H9 (cell line): ENCODE results near the gene TUBGCP6. TPM values are rescaled to one million over a fixed set of nuclear protein-coding genes. Genes with fewer than 3 reads are reported as not detected.

ENCODE experiments used
- DNase-seq: peaks from one replicate; pipeline ENCODE4 v3.0.0-alpha.2; 2017
- H2AFZ ChIP-seq: one replicate; pipeline ENCODE4 v1.6.1; 2013; ENCODE audit warnings: mild to moderate bottlenecking, low read length, control low read depth, moderate library complexity
- H2AK5ac ChIP-seq: 2 replicates; pipeline ENCODE4 v1.6.1; 2013; ENCODE audit warnings: low read length, control low read depth, mixed read lengths; ENCODE audit not compliant: insufficient read length
- H2BK120ac ChIP-seq: one replicate; pipeline ENCODE4 v1.6.1; 2013; ENCODE audit warnings: low read depth, mild to moderate bottlenecking, low read length, control low read depth, inconsistent platforms; ENCODE audit not compliant: poor library complexity, severe bottlenecking
- H2BK12ac ChIP-seq: 2 replicates; pipeline ENCODE4 v1.6.1; 2013; ENCODE audit warnings: low read length, control low read depth, mixed read lengths, low read depth; ENCODE audit not compliant: insufficient read length
- H2BK15ac ChIP-seq: 2 replicates; pipeline ENCODE4 v1.6.1; 2013; ENCODE audit warnings: low read depth, low read length, control low read depth
- H2BK20ac ChIP-seq: one replicate; pipeline ENCODE4 v1.6.1; 2013; ENCODE audit warnings: low read depth, mild to moderate bottlenecking, low read length, control low read depth, inconsistent platforms; ENCODE audit not compliant: poor library complexity, severe bottlenecking
- H2BK5ac ChIP-seq: 2 replicates; pipeline ENCODE4 v1.6.1; 2013; ENCODE audit warnings: low read length, control low read depth, mixed read lengths; ENCODE audit not compliant: insufficient read length
- H3K14ac ChIP-seq: 2 replicates; pipeline ENCODE4 v1.6.1; 2013; ENCODE audit warnings: low read length, control low read depth; ENCODE audit not compliant: insufficient read depth
- H3K18ac ChIP-seq: 2 replicates; pipeline ENCODE4 v1.6.1; 2013; ENCODE audit warnings: low read depth, mild to moderate bottlenecking, mixed read lengths, low read length, control low read depth; ENCODE audit not compliant: insufficient read length
- H3K23ac ChIP-seq: 2 replicates; pipeline ENCODE4 v1.6.1; 2013; ENCODE audit warnings: low read length, control low read depth, mixed read lengths, low read depth; ENCODE audit not compliant: insufficient read length
- H3K23me2 ChIP-seq: 2 replicates; pipeline ENCODE4 v1.6.1; 2013; ENCODE audit warnings: low read depth, mild to moderate bottlenecking, mixed read lengths, low read length, control low read depth; ENCODE audit not compliant: insufficient read length, poor library complexity, severe bottlenecking
- H3K27ac ChIP-seq: 2 replicates; pipeline ENCODE4 v1.5.1; 2013; ENCODE audit warnings: low read length, control low read depth, mixed read lengths, low read depth; ENCODE audit not compliant: insufficient read length
- H3K27me3 ChIP-seq: 2 replicates; pipeline ENCODE4 v1.6.1; 2013; ENCODE audit warnings: low read length, control low read depth, inconsistent platforms; ENCODE audit not compliant: insufficient read depth
- H3K4ac ChIP-seq: 2 replicates; pipeline ENCODE4 v1.6.1; 2013; ENCODE audit warnings: low read depth, mild to moderate bottlenecking, control low read depth, inconsistent platforms, low read length, moderate library complexity
- H3K4me1 ChIP-seq: 2 replicates; pipeline ENCODE4 v1.6.1; 2013; ENCODE audit warnings: low read length, control low read depth, inconsistent platforms; ENCODE audit not compliant: insufficient read depth
- H3K4me2 ChIP-seq: 2 replicates; pipeline ENCODE4 v1.6.1; 2013; ENCODE audit warnings: low read length, control low read depth, mixed read lengths; ENCODE audit not compliant: insufficient read length, insufficient read depth
- H3K56ac ChIP-seq: 2 replicates; pipeline ENCODE4 v1.6.1; 2013; ENCODE audit warnings: low read depth, mild to moderate bottlenecking, mixed read lengths, low read length, control low read depth; ENCODE audit not compliant: insufficient read length
- H3K79me1 ChIP-seq: 2 replicates; pipeline ENCODE4 v1.6.1; 2013; ENCODE audit warnings: low read depth, mild to moderate bottlenecking, moderate library complexity, low read length, control low read depth, inconsistent platforms; ENCODE audit not compliant: insufficient read depth, poor library complexity, severe bottlenecking
- H3K79me2 ChIP-seq: 2 replicates; pipeline ENCODE4 v1.6.1; 2013; ENCODE audit warnings: low read length, control low read depth, inconsistent platforms; ENCODE audit not compliant: insufficient read depth
- H3K9ac ChIP-seq: 2 replicates; pipeline ENCODE4 v1.6.1; 2013; ENCODE audit warnings: low read length, control low read depth, mixed read lengths; ENCODE audit not compliant: insufficient read length; ENCODE audit errors: extremely low read depth
- H3K9me3 ChIP-seq: one replicate; pipeline ENCODE4 v1.6.1; 2013; ENCODE audit warnings: low read depth, low read length, inconsistent platforms; ENCODE audit not compliant: control insufficient read depth
- H3T11ph ChIP-seq: one replicate; pipeline ENCODE4 v1.6.1; 2013; ENCODE audit warnings: mild to moderate bottlenecking, low read length, control low read depth, inconsistent platforms
- H4K20me1 ChIP-seq: one replicate; pipeline ENCODE4 v1.6.1; 2013; ENCODE audit not compliant: control insufficient read depth, insufficient read length, insufficient read depth
- H4K5ac ChIP-seq: 2 replicates; pipeline ENCODE4 v1.6.1; 2013; ENCODE audit warnings: low read depth, mild to moderate bottlenecking, mixed read lengths, low read length, control low read depth; ENCODE audit not compliant: insufficient read length
- H4K8ac ChIP-seq: replicated peaks from 2 replicates; pipeline ENCODE4 v1.6.1; 2013; ENCODE audit warnings: low read length, control low read depth, mixed read lengths, low read depth; ENCODE audit not compliant: insufficient read length
- H4K91ac ChIP-seq: 2 replicates; pipeline ENCODE4 v1.6.1; 2013; ENCODE audit warnings: low read depth, mild to moderate bottlenecking, moderate library complexity, mixed read lengths, low read length, control low read depth; ENCODE audit not compliant: insufficient read length
- H3K27ac Mint-ChIP-seq, 3 experiments: 2 replicates in 2 of 3; 3 replicates in 1 of 3; pipeline ENCODE4 v1.8.0; 2020 to 2021; ENCODE audit warnings: mixed read lengths in 3 of 3, mild to moderate bottlenecking in 1 of 3, moderate library complexity in 1 of 3
- H3K27me3 Mint-ChIP-seq: 2 replicates; pipeline ENCODE4 v1.8.0; 2021; ENCODE audit warnings: low read depth, mild to moderate bottlenecking, moderate library complexity, mixed read lengths
- H3K36me3 Mint-ChIP-seq, 3 experiments: 2 replicates in 2 of 3; 3 replicates in 1 of 3; pipeline ENCODE4 v1.8.0; 2020 to 2021; ENCODE audit warnings: low read depth in 3 of 3, mixed read lengths in 3 of 3; ENCODE audit not compliant: insufficient read depth in 1 of 3
- H3K4me1 Mint-ChIP-seq, 2 experiments: 2 replicates each; pipeline ENCODE4 v1.8.0; 2020; ENCODE audit warnings: mixed read lengths in 2 of 2
- H3K4me3 Mint-ChIP-seq, 2 experiments: 2 replicates in 1 of 2; 3 replicates in 1 of 2; pipeline ENCODE4 v1.8.0; 2020 to 2021; ENCODE audit warnings: mild to moderate bottlenecking in 2 of 2, mixed read lengths in 2 of 2, moderate library complexity in 1 of 2
- H3K9me3 Mint-ChIP-seq, 2 experiments: 2 replicates in 1 of 2; 3 replicates in 1 of 2; pipeline ENCODE4 v1.8.0; 2020; ENCODE audit warnings: mild to moderate bottlenecking in 2 of 2, mixed read lengths in 2 of 2, moderate library complexity in 1 of 2
- WGBS: extraction: QIAGEN DNeasy Blood & Tissue Kit; methylation state at CpG from one replicate; pipeline ENCODE4 v1.1.7; 2013; ENCODE audit warnings: missing lambda C conversion rate, low lambda C conversion rate, mixed read lengths; ENCODE audit not compliant: insufficient read length; ENCODE audit errors: extremely low coverage; 5-methylcytosine and 5-hydroxymethylcytosine counted together
- total RNA-seq: library from RNA; stranded (reverse); gene quantifications from 2 replicates; pipeline ENCODE4 v1.2.1, GENCODE V29; 2021
- TF ChIP-seq, protein P1 (sequence below): fragments of 200-600 bp; sonication (generic); conservative IDR thresholded peaks from 3 replicates; pipeline ENCODE4 v1.8.0; 2021; ENCODE audit warnings: antibody characterized with exemption, mild to moderate bottlenecking

The TUBGCP6 gene
- total RNA-seq, 1 experiment from 2014 or later = 29.0 TPM

GRCh38 chr22:50193621-50194020 lies 51.2 kb downstream of the TUBGCP6 start:
- H3K27ac ChIP-seq = no peak overlapping the region
- Mint-ChIP-seq H3K27ac (no peak overlapping the region), H3K9me3 (no peaks in the 10 kb centered on the region), H3K27me3 (no peaks in the 10 kb centered on the region), H3K4me3 (no peak overlapping the region), H3K4me1 (peaks cover 4 to 17% of the 10 kb centered on the region in 2 experiments; a peak in 3 of 4 replicates), H3K36me3 (peaks cover 4 to 21% (median 12%) of the 10 kb centered on the region in 3 experiments)
- no CpG with 5 or more reads among the region's 8 CpGs for WGBS
- H3K23me2 ChIP-seq = no peaks in the 10 kb centered on the region
- no peak overlapping the region for H3T11ph ChIP-seq
- no peak overlapping the region for H3K23ac ChIP-seq
- H2AFZ ChIP-seq = no peak overlapping the region
- H4K5ac ChIP-seq = no peak overlapping the region
- no peak overlapping the region for H3K4ac ChIP-seq
- H3K27me3 ChIP-seq = no peaks in the 10 kb centered on the region
- H4K91ac ChIP-seq = no peak overlapping the region
- no peak overlapping the region for H3K18ac ChIP-seq
- H2BK12ac ChIP-seq = no peak overlapping the region
- no peak overlapping the region for H4K8ac ChIP-seq
- no peak overlapping the region for H2BK120ac ChIP-seq
- no peak overlapping the region for H2BK5ac ChIP-seq
- no peaks in the 10 kb centered on the region for H4K20me1 ChIP-seq
- H3K79me1 ChIP-seq = no peaks in the 10 kb centered on the region
- H3K4me1 ChIP-seq = no peaks in the 10 kb centered on the region
- no peak overlapping the region for H2BK20ac ChIP-seq
- no peak overlapping the region for H3K4me2 ChIP-seq
- H3K9ac ChIP-seq = no peak overlapping the region
- TF ChIP-seq, protein P1, sequence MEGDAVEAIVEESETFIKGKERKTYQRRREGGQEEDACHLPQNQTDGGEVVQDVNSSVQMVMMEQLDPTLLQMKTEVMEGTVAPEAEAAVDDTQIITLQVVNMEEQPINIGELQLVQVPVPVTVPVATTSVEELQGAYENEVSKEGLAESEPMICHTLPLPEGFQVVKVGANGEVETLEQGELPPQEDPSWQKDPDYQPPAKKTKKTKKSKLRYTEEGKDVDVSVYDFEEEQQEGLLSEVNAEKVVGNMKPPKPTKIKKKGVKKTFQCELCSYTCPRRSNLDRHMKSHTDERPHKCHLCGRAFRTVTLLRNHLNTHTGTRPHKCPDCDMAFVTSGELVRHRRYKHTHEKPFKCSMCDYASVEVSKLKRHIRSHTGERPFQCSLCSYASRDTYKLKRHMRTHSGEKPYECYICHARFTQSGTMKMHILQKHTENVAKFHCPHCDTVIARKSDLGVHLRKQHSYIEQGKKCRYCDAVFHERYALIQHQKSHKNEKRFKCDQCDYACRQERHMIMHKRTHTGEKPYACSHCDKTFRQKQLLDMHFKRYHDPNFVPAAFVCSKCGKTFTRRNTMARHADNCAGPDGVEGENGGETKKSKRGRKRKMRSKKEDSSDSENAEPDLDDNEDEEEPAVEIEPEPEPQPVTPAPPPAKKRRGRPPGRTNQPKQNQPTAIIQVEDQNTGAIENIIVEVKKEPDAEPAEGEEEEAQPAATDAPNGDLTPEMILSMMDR = no peak
- H3K79me2 ChIP-seq = no peaks in the 10 kb centered on the region; the same call in 1 of the 2 replicates
- H3K9me3 ChIP-seq = no peaks in the 10 kb centered on the region
- no peak overlapping the region for H3K56ac ChIP-seq
- H3K14ac ChIP-seq = no peak overlapping the region
- no peak overlapping the region for H2AK5ac ChIP-seq
- no peak for DNase-seq
- H2BK15ac ChIP-seq = no peak overlapping the region
